HepG2 (cell line): ENCODE results near the gene GCN1. TPM values are rescaled to one million over a fixed set of nuclear protein-coding genes. Genes with fewer than 3 reads are reported as not detected.

Experiments used
- ATAC-seq: fragments of 200-7000 bp; cut with Tn5 transposase; 3 replicates; pipeline ENCODE4 v1.9.1; 2020; ENCODE audit warnings: mild to moderate bottlenecking, moderate library complexity
- BruUV-seq: library from RNA; stranded (reverse); fragments of 400-500 nt; replicated peaks from 2 replicates; lab custom pipeline; 2021; lab: Mats Ljungman, UMichigan
- CTCF ChIA-PET: fragments of 300-600 bp; formaldehyde crosslinking; extraction: SDS; loops from one replicate; lab custom pipeline; 2021; ENCODE audit warnings: low total read pairs, inconsistent platforms, low intra/inter-chr PET ratio; lab: Yijun Ruan, JAX
- POLR2A ChIA-PET: fragments of 350-600 bp; sonication (Branson Sonifier 250); formaldehyde crosslinking; loops from one replicate; lab custom pipeline; 2020; ENCODE audit warnings: antibody characterized with exemption, inconsistent platforms; lab: Yijun Ruan, JAX
- DNase-seq: peaks from one replicate; pipeline ENCODE4 v3.0.0-alpha.2; 2015; ENCODE audit warnings: low spot score
- FAIRE-seq: peaks from 3 replicates; lab custom pipeline; 2011; peaks lifted over from hg19 to GRCh38; lab: Jason Lieb, UNC
- H2AFZ ChIP-seq: one replicate; pipeline ENCODE4 v1.6.1; 2011; ENCODE audit warnings: low read length, inconsistent platforms
- H3K27ac ChIP-seq: fragments of 300-600 bp; 3 replicates; pipeline ENCODE4 v1.8.0; 2011; ENCODE audit warnings: mixed run types, mild to moderate bottlenecking, mixed read lengths, low read length, inconsistent platforms; ENCODE audit not compliant: insufficient read depth; ENCODE audit errors: extremely low read length
- H3K27me3 ChIP-seq, 2 experiments: fragments of 200-600 bp in 1 of 2; 2 replicates in 1 of 2; 3 replicates in 1 of 2; pipeline versions ENCODE4 v1.6.0 to v1.8.0; 2011; ENCODE audit warnings: low read length in 2 of 2, mild to moderate bottlenecking in 2 of 2, moderate library complexity in 2 of 2, inconsistent platforms in 1 of 2; ENCODE audit not compliant: insufficient read depth in 2 of 2, control insufficient read depth in 1 of 2
- H3K36me3 ChIP-seq, 2 experiments: fragments of 200-600 bp in 1 of 2; replicated peaks in 1 of 2; 2 replicates in 1 of 2; 3 replicates in 1 of 2; pipeline versions ENCODE4 v1.5.1 to v1.8.0; 2011; ENCODE audit warnings: low read length in 2 of 2, inconsistent platforms in 1 of 2; ENCODE audit not compliant: insufficient read depth in 2 of 2, control insufficient read depth in 1 of 2
- H3K4me1 ChIP-seq: 2 replicates; pipeline ENCODE4 v1.5.1; 2012; ENCODE audit warnings: low read length, inconsistent platforms; ENCODE audit not compliant: insufficient read depth
- H3K4me2 ChIP-seq: 2 replicates; pipeline ENCODE4 v1.6.0; 2011; ENCODE audit warnings: low read depth, low read length, inconsistent platforms
- H3K4me3 ChIP-seq, 3 experiments: fragments of 200-600 bp in 1 of 3; sonication (generic), shearing (Covaris generic) in 1 of 3; replicated peaks in 1 of 3; 2 replicates each; pipeline ENCODE4 v1.5.1; 2011 to 2016; ENCODE audit warnings: low read length in 3 of 3, inconsistent platforms in 2 of 3, low read depth in 2 of 3, mild to moderate bottlenecking in 2 of 3, control low read depth in 1 of 3, mixed read lengths in 1 of 3; ENCODE audit not compliant: insufficient read depth in 1 of 3
- H3K79me2 ChIP-seq: one replicate; pipeline ENCODE4 v1.6.1; 2011; ENCODE audit warnings: low read length, inconsistent platforms; ENCODE audit not compliant: insufficient read depth
- H3K9ac ChIP-seq: 2 replicates; pipeline ENCODE4 v1.6.0; 2011; ENCODE audit warnings: mild to moderate bottlenecking, low read depth, low read length, inconsistent platforms; ENCODE audit not compliant: insufficient read depth
- H3K9me3 ChIP-seq: 2 replicates; pipeline ENCODE4 v1.5.1; 2012; ENCODE audit warnings: mild to moderate bottlenecking, low read length
- H4K20me1 ChIP-seq: 2 replicates; pipeline ENCODE4 v1.6.0; 2011; ENCODE audit warnings: inconsistent platforms, mild to moderate bottlenecking, low read length, moderate library complexity; ENCODE audit not compliant: insufficient read depth
- CAMTA2 ChIP-seq: sonication (generic); formaldehyde crosslinking; IDR thresholded peaks from 2 replicates; pipeline ENCODE4 v1.4.0; 2020; ENCODE audit warnings: mild to moderate bottlenecking, missing genetic modification reagents, borderline replicate concordance
- CHCHD3 ChIP-seq: sonication (generic); formaldehyde crosslinking; IDR thresholded peaks from 2 replicates; pipeline ENCODE4 v1.8.0; 2022; ENCODE audit warnings: mild to moderate bottlenecking, missing genetic modification reagents, moderate library complexity
- FOXO4 ChIP-seq: sonication (generic); formaldehyde crosslinking; conservative IDR thresholded peaks from 2 replicates; pipeline ENCODE4 v1.8.1; 2023; ENCODE audit warnings: missing genetic modification reagents
- ISX ChIP-seq: sonication (generic); formaldehyde crosslinking; conservative IDR thresholded peaks from 2 replicates; pipeline ENCODE4 v1.5.0; 2020; ENCODE audit warnings: missing genetic modification reagents
- JARID2 ChIP-seq: sonication (generic); formaldehyde crosslinking; IDR thresholded peaks from 2 replicates; pipeline ENCODE4 v1.8.1; 2023; ENCODE audit warnings: missing genetic modification reagents, inconsistent platforms; ENCODE audit not compliant: insufficient replicate concordance
- PAX8 ChIP-seq: sonication (generic); formaldehyde crosslinking; IDR thresholded peaks from 2 replicates; pipeline ENCODE4 v1.8.0; 2022; ENCODE audit warnings: mild to moderate bottlenecking, missing genetic modification reagents, borderline replicate concordance
- SMARCC2 ChIP-seq: fragments of 450-650 bp; IDR thresholded peaks from 2 replicates; pipeline ENCODE4 v1.6.1; 2017; ENCODE audit warnings: antibody characterized with exemption, mild to moderate bottlenecking
- TCF12 ChIP-seq, 2 experiments: fragments of 450-650 bp in 1 of 2; sonication (generic) in 1 of 2; formaldehyde crosslinking in 1 of 2; IDR thresholded peaks; 2 replicates each; pipeline versions ENCODE4 v1.6.1 to v1.8.0; 2017 to 2022; ENCODE audit warnings: antibody characterized with exemption in 1 of 2, mild to moderate bottlenecking in 1 of 2, missing genetic modification reagents in 1 of 2, moderate library complexity in 1 of 2
- TOPORS ChIP-seq: sonication (generic); formaldehyde crosslinking; IDR thresholded peaks from 2 replicates; pipeline ENCODE4 v1.8.0; 2023; ENCODE audit warnings: mild to moderate bottlenecking, missing genetic modification reagents
- ZNF30 ChIP-seq: sonication (generic); formaldehyde crosslinking; IDR thresholded peaks from 2 replicates; pipeline ENCODE4 v1.5.0; 2020; ENCODE audit warnings: mild to moderate bottlenecking, missing genetic modification reagents
- ZNF383 ChIP-seq: sonication (generic); formaldehyde crosslinking; IDR thresholded peaks from 2 replicates; pipeline ENCODE4 v1.4.0; 2020; ENCODE audit warnings: missing genetic modification reagents, mild to moderate bottlenecking, borderline replicate concordance
- ZNF674 ChIP-seq: sonication (generic); formaldehyde crosslinking; IDR thresholded peaks from 2 replicates; pipeline ENCODE4 v1.5.0; 2020; ENCODE audit warnings: low read depth, mild to moderate bottlenecking, missing genetic modification reagents
- ZNF761 ChIP-seq: sonication (generic); formaldehyde crosslinking; conservative IDR thresholded peaks from 2 replicates; pipeline ENCODE4 v1.4.0; 2020; ENCODE audit warnings: mild to moderate bottlenecking, missing genetic modification reagents
- ZNF891 ChIP-seq: sonication (generic); formaldehyde crosslinking; IDR thresholded peaks from 2 replicates; pipeline ENCODE4 v1.5.0; 2020; ENCODE audit warnings: mild to moderate bottlenecking, missing genetic modification reagents
- WGBS: methylation state at CpG from one replicate; pipeline ENCODE4 v1.1.6; 2017; ENCODE audit warnings: low lambda C conversion rate; 5-methylcytosine and 5-hydroxymethylcytosine counted together
- in situ Hi-C: cut with HindIII; loops from 2 replicates; pipeline ENCODE4 v1.10.0; 2017; ENCODE audit warnings: low pct_unique_long_range_greater_than_20kb; ENCODE audit not compliant: extremely low pct_ligation_motif_present
- intact Hi-C: fragments of 100-400 bp; cut with micrococcal nuclease; formaldehyde crosslinking; loops from one replicate; pipeline ENCODE4 v1.10.0; 2022; ENCODE audit not compliant: unreplicated experiment
- polyA plus RNA-seq, 8 experiments: library from polyadenylated mRNA; depleted of rRNA in 3 of 8; stranded (reverse) in 7 of 8; unstranded in 1 of 8; fragments of >200 nt; fragmentation: Illumina TruSeq in 4 of 8; extraction: Trizol in 4 of 8; gene quantifications; 2 replicates each; pipeline versions ENCODE4 v1.2.1 to v1.2.3, GENCODE V29; 2011 to 2016; ENCODE audit warnings: low read depth in 4 of 8, missing spikeins in 1 of 8, mixed read lengths in 1 of 8; ENCODE audit not compliant: insufficient read depth in 1 of 8
- total RNA-seq, 5 experiments: library from RNA; depleted of rRNA; stranded (reverse); fragments of >200 nt; fragmentation: Illumina TruSeq; extraction: Trizol; gene quantifications; 2 replicates each; pipeline ENCODE4 v1.2.3, GENCODE V29; 2016; ENCODE audit warnings: low read depth in 1 of 5
- TF ChIP-seq, protein P1 (sequence below): sonication (generic); formaldehyde crosslinking; IDR thresholded peaks from 2 replicates; pipeline ENCODE4 v1.4.0; 2020; ENCODE audit warnings: missing genetic modification reagents, borderline replicate concordance

Gene GCN1
- total and polyA plus RNA-seq, 2 of the 13 experiments (the other 11 are each of a cell fraction or from before 2014, with no cell fraction given) = 58.2 to 83.0 TPM

DNA sequence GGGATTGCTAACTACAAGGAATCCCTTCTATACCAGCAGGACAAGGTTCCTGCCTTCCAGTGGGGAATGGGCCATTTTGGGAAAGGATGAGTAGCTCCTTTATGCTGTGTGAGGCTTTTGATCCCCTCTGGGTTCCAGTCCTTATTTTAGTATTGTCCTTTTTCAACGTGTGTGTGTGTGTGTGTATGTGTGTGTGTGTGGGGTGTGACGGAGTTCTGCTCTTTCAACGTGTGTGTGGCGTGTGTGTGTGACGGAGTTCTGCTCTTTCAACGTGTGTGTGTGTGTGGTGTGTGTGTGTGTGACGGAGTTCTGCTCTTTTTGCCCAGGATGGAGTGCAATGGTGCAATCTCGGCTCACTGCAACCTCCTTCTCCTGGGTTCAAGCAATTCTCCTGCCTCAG, 105.4 kb downstream of the GCN1 start:
- no peaks in the 10 kb centered on the region for H3K9me3 ChIP-seq
- TF ChIP-seq ZNF30 (CRISPR knock-in tag) = no peak
- no peak for TF ChIP-seq PAX8 (CRISPR knock-in tag)
- TF ChIP-seq FOXO4 = no peak
- TF ChIP-seq ZNF891 (CRISPR knock-in tag) = no peak
- TF ChIP-seq ZNF674 = no peak
- TF ChIP-seq CHCHD3 (CRISPR knock-in tag) = no peak
- no peak for TF ChIP-seq ZNF383 (CRISPR knock-in tag)
- TF ChIP-seq TCF12 (IDR thresholded peaks at IDR 0.05) = no peak
- TF ChIP-seq TCF12 (CRISPR knock-in tag; IDR thresholded peaks at IDR 0.05) = no peak
- TF ChIP-seq CAMTA2 (CRISPR knock-in tag) = no peak
- TF ChIP-seq SMARCC2 = no peak
- TF ChIP-seq TOPORS (CRISPR knock-in tag) = no peak
- no peak for TF ChIP-seq JARID2 (CRISPR knock-in tag)
- TF ChIP-seq, protein P1, sequence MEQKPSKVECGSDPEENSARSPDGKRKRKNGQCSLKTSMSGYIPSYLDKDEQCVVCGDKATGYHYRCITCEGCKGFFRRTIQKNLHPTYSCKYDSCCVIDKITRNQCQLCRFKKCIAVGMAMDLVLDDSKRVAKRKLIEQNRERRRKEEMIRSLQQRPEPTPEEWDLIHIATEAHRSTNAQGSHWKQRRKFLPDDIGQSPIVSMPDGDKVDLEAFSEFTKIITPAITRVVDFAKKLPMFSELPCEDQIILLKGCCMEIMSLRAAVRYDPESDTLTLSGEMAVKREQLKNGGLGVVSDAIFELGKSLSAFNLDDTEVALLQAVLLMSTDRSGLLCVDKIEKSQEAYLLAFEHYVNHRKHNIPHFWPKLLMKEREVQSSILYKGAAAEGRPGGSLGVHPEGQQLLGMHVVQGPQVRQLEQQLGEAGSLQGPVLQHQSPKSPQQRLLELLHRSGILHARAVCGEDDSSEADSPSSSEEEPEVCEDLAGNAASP (CRISPR knock-in tag) = no peak
- no peak for TF ChIP-seq ISX (CRISPR knock-in tag)
- TF ChIP-seq ZNF761 = no peak
- no peak for ATAC-seq
- H2AFZ ChIP-seq = no peak overlapping the region
- H3K4me2 ChIP-seq = no peak overlapping the region
- no peaks in the 10 kb centered on the region for H3K36me3 ChIP-seq
- no peak for DNase-seq
- no peak overlapping the region for H3K27ac ChIP-seq
- POLR2A ChIA-PET = no interaction called here
- CTCF ChIA-PET = no interaction called here
- FAIRE-seq = no peak
- WGBS = 80% methylated on average over 8 of the region's 8 CpGs
- no TSS peak for BruUV-seq
- in situ Hi-C loops = loop anchor here (5.0 kb wide), 1 partner anchor 97 kb away; no protein-coding TSS in a partner anchor
- no peaks in the 10 kb centered on the region for H3K27me3 ChIP-seq
- H3K79me2 ChIP-seq = no peaks in the 10 kb centered on the region
- no peak overlapping the region for H3K4me3 ChIP-seq
- H3K9ac ChIP-seq = no peak overlapping the region
- peaks cover 36% of the 10 kb centered on the region for H3K4me1 ChIP-seq
- H4K20me1 ChIP-seq = no peaks in the 10 kb centered on the region; the same call in 1 of the 2 replicates
- intact Hi-C loops = no loop called here
